Body of pancreas (tissue), 4 donors: Measurements from ENCODE around the gene IL1RAPL1. TPM values are rescaled to one million over a fixed set of nuclear protein-coding genes. Genes with fewer than 3 reads are reported as not detected.

Source experiments
- ATAC-seq: fragments of 150-250 bp; one replicate; pipeline ENCODE4 v1.9.1; 2016
- DNase-seq, 4 donors: peaks; one replicate each; pipeline ENCODE4 v3.0.0-alpha.2; 2019
- H3K27ac ChIP-seq, 4 donors: fragments of 200-600 bp; sonication (generic); 1 replicate in 3 of 4; 2 replicates in 1 of 4; pipeline versions ENCODE4 v1.5.1 to v1.6.1; 2016 to 2019; ENCODE audit warnings: mild to moderate bottlenecking in 1 of 4, mixed read lengths in 1 of 4, moderate library complexity in 1 of 4
- H3K27me3 ChIP-seq, 2 donors: fragments of 200-600 bp; sonication (generic); one replicate each; pipeline ENCODE4 v1.6.0; 2016; ENCODE audit warnings: mild to moderate bottlenecking in 1 of 2
- H3K36me3 ChIP-seq, 2 donors: fragments of 200-600 bp; sonication (generic); replicated peaks in 1 of 2; 2 replicates each; pipeline ENCODE4 v1.5.1; 2016; ENCODE audit warnings: low read depth in 2 of 2; ENCODE audit not compliant: insufficient read depth in 1 of 2
- H3K4me1 ChIP-seq: fragments of 200-600 bp; sonication (generic); one replicate; pipeline ENCODE4 v1.6.0; 2016
- H3K4me3 ChIP-seq, 2 donors: fragments of 200-600 bp; sonication (generic); 1 replicate in 1 of 2; 2 replicates in 1 of 2; pipeline ENCODE4 v1.5.1; 2016 to 2019
- H3K9me3 ChIP-seq, 3 donors: fragments of 200-600 bp; sonication (generic); 1 replicate in 2 of 3; 2 replicates in 1 of 3; pipeline ENCODE4 v1.5.1; 2016
- POLR2A ChIP-seq, 3 donors: fragments of 450-650 bp; IDR thresholded peaks; one replicate each; pipeline ENCODE4 v1.6.1; 2016; ENCODE audit warnings: antibody characterized with exemption in 3 of 3, mild to moderate bottlenecking in 2 of 3
- WGBS, 2 donors: methylation state at CpG; one replicate each; pipeline ENCODE4 v1.1.5; 2017; 5-methylcytosine and 5-hydroxymethylcytosine counted together
- intact Hi-C: fragments of 100-400 bp; cut with DNase I; formaldehyde crosslinking; loops from one replicate; pipeline ENCODE4 v1.15.1; 2023
- total RNA-seq, 2 donors: library from RNA; depleted of rRNA; stranded (reverse); fragments of >200 nt; gene quantifications; one replicate each; pipeline ENCODE4 v1.1.0, GENCODE V29; 2016
- TF ChIP-seq, protein P1 (sequence below), 7 experiments: fragments of 450-650 bp in 4 of 7; fragments of 200-600 bp in 3 of 7; sonication (generic) in 3 of 7; IDR thresholded peaks; one replicate each; pipeline ENCODE4 v1.5.1; 2016 to 2019; ENCODE audit warnings: antibody characterized with exemption in 7 of 7

Gene IL1RAPL1
- total RNA-seq, 2 donors from 2014 or later: 0.26 TPM; not detected in 1

DNA sequence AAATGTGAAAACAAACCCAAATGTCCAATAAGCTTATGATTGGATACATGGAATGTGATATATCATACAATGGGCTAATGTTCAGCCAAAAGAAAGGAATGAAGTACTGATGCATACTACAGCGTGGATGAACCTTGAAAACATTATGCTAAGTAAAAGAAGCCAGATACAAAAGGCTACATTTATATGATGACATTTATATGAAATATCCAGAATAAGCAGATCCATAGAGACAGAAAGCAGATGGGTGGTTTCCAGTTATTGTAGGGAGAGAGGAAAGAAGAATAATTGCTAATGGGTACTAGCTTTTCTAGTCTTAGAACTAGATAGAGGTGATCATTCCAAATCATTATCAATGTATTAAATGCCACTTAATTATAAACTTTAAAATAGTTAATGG, 801.3 kb downstream of the IL1RAPL1 start:
- Histone ChIP-seq H3K4me3 (no peak overlapping the region), H3K9me3 (no peaks in the 10 kb centered on the region), H3K27ac (no peak overlapping the region), H3K4me1 (no peaks in the 10 kb centered on the region), H3K27me3 (no peaks in the 10 kb centered on the region), H3K36me3 (no peaks in the 10 kb centered on the region)
- TF ChIP-seq, protein P1, sequence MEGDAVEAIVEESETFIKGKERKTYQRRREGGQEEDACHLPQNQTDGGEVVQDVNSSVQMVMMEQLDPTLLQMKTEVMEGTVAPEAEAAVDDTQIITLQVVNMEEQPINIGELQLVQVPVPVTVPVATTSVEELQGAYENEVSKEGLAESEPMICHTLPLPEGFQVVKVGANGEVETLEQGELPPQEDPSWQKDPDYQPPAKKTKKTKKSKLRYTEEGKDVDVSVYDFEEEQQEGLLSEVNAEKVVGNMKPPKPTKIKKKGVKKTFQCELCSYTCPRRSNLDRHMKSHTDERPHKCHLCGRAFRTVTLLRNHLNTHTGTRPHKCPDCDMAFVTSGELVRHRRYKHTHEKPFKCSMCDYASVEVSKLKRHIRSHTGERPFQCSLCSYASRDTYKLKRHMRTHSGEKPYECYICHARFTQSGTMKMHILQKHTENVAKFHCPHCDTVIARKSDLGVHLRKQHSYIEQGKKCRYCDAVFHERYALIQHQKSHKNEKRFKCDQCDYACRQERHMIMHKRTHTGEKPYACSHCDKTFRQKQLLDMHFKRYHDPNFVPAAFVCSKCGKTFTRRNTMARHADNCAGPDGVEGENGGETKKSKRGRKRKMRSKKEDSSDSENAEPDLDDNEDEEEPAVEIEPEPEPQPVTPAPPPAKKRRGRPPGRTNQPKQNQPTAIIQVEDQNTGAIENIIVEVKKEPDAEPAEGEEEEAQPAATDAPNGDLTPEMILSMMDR (IDR thresholded peaks at IDR 0.05): no peak
- no peak for TF ChIP-seq POLR2A (IDR thresholded peaks at IDR 0.05)
- WGBS, 2 donors: 80 to 100% methylated on average over 1 of the region's 1 CpG
- DNase-seq (no peak), ATAC-seq (no peak)
- intact Hi-C loops: no loop called here

DNA sequence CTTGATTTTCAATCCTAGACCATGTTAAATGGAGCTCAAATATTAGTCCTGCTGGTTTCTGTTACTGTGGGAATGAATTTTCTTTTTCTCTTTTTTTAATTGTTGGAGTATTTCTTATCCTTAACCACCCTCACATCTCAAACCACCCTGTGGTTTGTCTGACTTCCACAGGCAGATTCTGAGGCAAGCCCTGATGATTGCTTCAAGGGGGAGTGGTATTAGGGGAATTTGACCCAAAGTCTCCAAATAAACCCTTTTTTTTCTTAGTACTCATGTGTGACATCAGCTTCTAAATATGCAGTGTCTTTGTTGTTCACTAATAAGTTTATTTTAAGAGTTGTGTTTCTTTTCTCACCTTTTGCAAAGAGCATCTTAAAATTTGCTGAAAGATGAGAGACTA, 810.3 kb downstream of the IL1RAPL1 start:
- ATAC-seq: no peak
- H3K9me3 ChIP-seq: no peaks in the 10 kb centered on the region
- H3K36me3 ChIP-seq: no peaks in the 10 kb centered on the region
- no peak overlapping the region for H3K4me3 ChIP-seq
- no peak overlapping the region for H3K27ac ChIP-seq
- no peak for TF ChIP-seq POLR2A (IDR thresholded peaks at IDR 0.05)
- TF ChIP-seq, protein P1 (IDR thresholded peaks at IDR 0.05): no peak
- intact Hi-C loops: no loop called here
- no peaks in the 10 kb centered on the region for H3K27me3 ChIP-seq
- no peaks in the 10 kb centered on the region for H3K4me1 ChIP-seq
- no peak for DNase-seq

DNA sequence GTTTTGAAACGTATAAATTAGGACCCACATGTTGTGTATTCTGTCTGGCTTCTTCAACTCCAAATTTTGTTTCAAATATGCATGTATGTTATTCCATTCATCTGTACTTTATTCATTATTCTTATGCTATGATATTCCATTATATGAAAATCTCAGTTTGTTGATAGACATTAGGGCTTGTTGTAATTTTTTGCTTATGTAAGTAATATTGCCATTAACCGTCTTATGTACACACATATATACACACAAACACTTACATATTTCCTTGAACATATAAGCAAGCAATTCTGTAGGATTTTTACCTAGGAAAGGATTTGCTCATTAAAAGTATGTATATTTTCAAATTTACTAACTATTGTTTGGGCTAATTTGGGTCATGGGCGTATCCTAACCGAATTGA, 820.1 kb downstream of the IL1RAPL1 start:
- WGBS, 2 donors: 59 to 91% methylated on average over 4 of the region's 4 CpGs
- H3K27ac ChIP-seq: no peak overlapping the region
- DNase-seq (no peak), ATAC-seq (no peak)
- intact Hi-C loops: no loop called here
- no peak for TF ChIP-seq POLR2A (IDR thresholded peaks at IDR 0.05)
- H3K4me3 ChIP-seq: no peak overlapping the region
- no peaks in the 10 kb centered on the region for H3K4me1 ChIP-seq
- no peaks in the 10 kb centered on the region for H3K36me3 ChIP-seq
- H3K9me3 ChIP-seq: no peaks in the 10 kb centered on the region
- no peaks in the 10 kb centered on the region for H3K27me3 ChIP-seq

DNA sequence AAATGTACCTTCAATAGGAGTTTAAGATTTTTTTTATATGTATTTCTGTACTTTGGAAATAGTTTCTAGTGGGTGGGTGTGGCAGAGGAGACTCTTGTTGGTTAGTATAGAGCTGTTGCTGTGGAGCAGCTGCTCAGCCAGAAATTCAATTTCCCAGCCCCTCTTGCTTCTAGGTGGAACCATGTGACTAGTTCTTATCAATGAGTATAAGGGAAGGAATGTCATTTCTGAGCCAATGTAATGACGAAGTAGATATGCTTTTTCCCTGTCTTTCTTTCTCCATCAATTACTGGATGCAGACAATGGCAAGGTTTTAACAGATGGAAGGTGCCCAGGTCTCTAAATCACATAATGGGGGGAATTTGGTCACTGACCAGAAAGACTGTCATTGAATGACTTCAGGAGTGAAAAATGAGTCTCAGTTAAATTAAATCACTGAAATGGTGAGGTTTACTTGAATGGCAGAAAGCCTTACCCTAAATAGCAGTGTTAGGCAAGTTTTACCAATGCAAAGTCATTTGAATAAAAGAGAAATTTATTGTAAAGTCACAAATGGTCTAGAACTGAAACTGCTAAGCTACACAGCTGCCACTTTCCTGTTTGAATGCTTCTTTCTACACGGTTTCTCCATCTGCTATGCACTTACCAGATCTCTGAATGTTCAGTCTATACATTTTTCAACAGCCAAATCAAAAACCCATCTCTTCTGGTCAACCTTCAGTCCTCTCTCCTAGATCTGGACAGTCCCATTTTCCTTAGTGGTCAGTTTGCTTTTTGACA, 832.7 kb downstream of the IL1RAPL1 start:
- TF ChIP-seq, protein P1 (IDR thresholded peaks at IDR 0.05): no peak
- 23 to 25% methylated on average over 2 of the region's 2 CpGs for WGBS, 2 donors

DNA sequence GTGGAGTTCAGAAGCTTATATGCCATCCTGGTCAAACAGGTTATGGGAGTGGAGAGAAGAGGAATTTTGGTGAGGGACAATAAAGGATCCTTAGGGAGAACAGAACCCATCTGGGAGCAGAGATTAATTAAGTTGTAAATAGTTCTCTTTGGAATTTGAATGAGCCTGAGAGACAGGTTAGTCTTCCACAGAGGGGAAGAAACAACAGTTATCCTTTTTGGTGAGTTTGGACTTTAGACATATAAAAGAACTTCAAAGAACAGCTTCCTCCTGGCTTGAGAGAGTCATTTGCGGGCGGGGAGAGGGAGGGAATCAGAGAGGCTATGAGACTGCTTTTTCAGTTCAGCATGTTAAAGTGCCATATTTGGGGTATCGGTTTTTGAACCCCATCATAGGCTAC, 834.8 kb downstream of the IL1RAPL1 start:
- Histone ChIP-seq H3K27ac (no peak overlapping the region), H3K9me3 (no peaks in the 10 kb centered on the region), H3K4me1 (no peaks in the 10 kb centered on the region), H3K36me3 (no peaks in the 10 kb centered on the region), H3K27me3 (no peaks in the 10 kb centered on the region), H3K4me3 (no peak overlapping the region)
- 58 to 79% methylated on average over 3 of the region's 3 CpGs for WGBS, 2 donors
- no peak for ATAC-seq
- no peak for DNase-seq
- no peak for TF ChIP-seq POLR2A (IDR thresholded peaks at IDR 0.05)
- TF ChIP-seq, protein P1 (IDR thresholded peaks at IDR 0.05): no peak
- intact Hi-C loops: no loop called here

More for the DNA sequence above, 832.7 kb downstream of the IL1RAPL1 start:
- no peaks in the 10 kb centered on the region for H3K9me3 ChIP-seq
- intact Hi-C loops: no loop called here
- DNase-seq (no peak), ATAC-seq (no peak)
- H3K4me1 ChIP-seq: no peaks in the 10 kb centered on the region
- no peaks in the 10 kb centered on the region for H3K36me3 ChIP-seq
- H3K27ac ChIP-seq: no peak overlapping the region
- H3K4me3 ChIP-seq: no peak overlapping the region
- no peaks in the 10 kb centered on the region for H3K27me3 ChIP-seq
